Esophagus (tissue), 2 donors: ENCODE measurements around the gene LRP6. TPM values are rescaled to one million over a fixed set of nuclear protein-coding genes. Genes with fewer than 3 reads are reported as not detected.

Source experiments
- H3K27ac ChIP-seq, 2 donors: one replicate each; pipeline ENCODE4 v1.5.1; 2013; ENCODE audit warnings: low read depth in 2 of 2, mild to moderate bottlenecking in 2 of 2, inconsistent platforms in 1 of 2, low read length in 1 of 2, moderate library complexity in 1 of 2
- H3K27me3 ChIP-seq, 2 donors: one replicate each; pipeline ENCODE4 v1.6.1; 2013; ENCODE audit warnings: low read length in 2 of 2, control low read depth in 1 of 2, mild to moderate bottlenecking in 1 of 2; ENCODE audit not compliant: insufficient read depth in 2 of 2, control insufficient read depth in 1 of 2
- H3K36me3 ChIP-seq, 2 donors: one replicate each; pipeline ENCODE4 v1.6.1; 2013; ENCODE audit warnings: low read length in 1 of 2; ENCODE audit not compliant: control insufficient read depth in 2 of 2, insufficient read depth in 2 of 2
- H3K4me1 ChIP-seq, 2 donors: one replicate each; pipeline ENCODE4 v1.6.1; 2013; ENCODE audit warnings: low read length in 1 of 2; ENCODE audit not compliant: control insufficient read depth in 2 of 2, insufficient read depth in 2 of 2
- H3K4me3 ChIP-seq, 2 donors: one replicate each; pipeline ENCODE4 v1.5.1; 2013; ENCODE audit warnings: low read length in 2 of 2, mild to moderate bottlenecking in 2 of 2, low read depth in 1 of 2, moderate library complexity in 1 of 2
- H3K9me3 ChIP-seq, 2 donors: one replicate each; pipeline ENCODE4 v1.6.1; 2013; ENCODE audit warnings: mild to moderate bottlenecking in 2 of 2, low read depth in 1 of 2, low read length in 1 of 2, moderate library complexity in 1 of 2; ENCODE audit not compliant: control insufficient read depth in 2 of 2, insufficient read depth in 1 of 2
- WGBS, 2 donors: extraction: QIAGEN DNeasy Blood & Tissue Kit; methylation state at CpG; one replicate each; pipeline ENCODE4 v1.1.7; 2013; 5-methylcytosine and 5-hydroxymethylcytosine counted together
- polyA plus RNA-seq, 2 donors: library from polyadenylated mRNA; stranded (reverse); fragments of 200-250 nt; gene quantifications; one replicate each; pipeline ENCODE4 v1.2.3, GENCODE V29; 2013
- donor health status: healthy with polysubstance abuse.
- donor health status: Bipolar disorder and iron deficiency.

LRP6 gene
- polyA plus RNA-seq, 2 donors = 2.5 TPM

- peaks cover 0 to 3% of the 10 kb centered on the region in 2 donors for H3K4me1 ChIP-seq
- H3K27ac ChIP-seq = no peak overlapping the region
- 89 to 95% methylated on average over 5 of the region's 5 CpGs for WGBS, 2 donors
- peaks cover 0 to 3% of the 10 kb centered on the region in 2 donors for H3K27me3 ChIP-seq
- H3K9me3 ChIP-seq = no peaks in the 10 kb centered on the region
- no peak overlapping the region for H3K4me3 ChIP-seq
- no peaks in the 10 kb centered on the region for H3K36me3 ChIP-seq
Measured at GRCh38 chr12:12286441-12286840, 19.6 kb upstream of the LRP6 start.

GRCh38 chr12:12282761-12283425, 16.0 kb upstream of the LRP6 start:
- WGBS, 2 donors = 29 to 37% methylated on average over 7 of the region's 7 CpGs
- Histone ChIP-seq H3K27me3 (peaks cover 0 to 3% of the 10 kb centered on the region in 2 donors), H3K9me3 (no peaks in the 10 kb centered on the region), H3K27ac (no peak overlapping the region), H3K4me1 (peaks cover 0 to 3% of the 10 kb centered on the region in 2 donors), H3K4me3 (no peak overlapping the region), H3K36me3 (no peaks in the 10 kb centered on the region)

GRCh38 chr12:12282202-12282601, 15.4 kb upstream of the LRP6 start:
- WGBS, 2 donors = 53 to 66% methylated on average over 3 of the region's 3 CpGs
- Histone ChIP-seq H3K27me3 (peaks cover 0 to 3% of the 10 kb centered on the region in 2 donors), H3K4me1 (peaks cover 0 to 3% of the 10 kb centered on the region in 2 donors), H3K36me3 (no peaks in the 10 kb centered on the region), H3K9me3 (no peaks in the 10 kb centered on the region), H3K27ac (no peak overlapping the region), H3K4me3 (no peak overlapping the region)

- WGBS, 2 donors = 88 to 92% methylated on average over 1 of the region's 1 CpG
- H3K27me3 ChIP-seq = no peaks in the 10 kb centered on the region
- no peaks in the 10 kb centered on the region for H3K9me3 ChIP-seq
- no peaks in the 10 kb centered on the region for H3K36me3 ChIP-seq
- H3K27ac ChIP-seq = no peak overlapping the region
- H3K4me3 ChIP-seq = no peak overlapping the region
- H3K4me1 ChIP-seq = peaks cover 0 to 3% of the 10 kb centered on the region in 2 donors
Measured at GRCh38 chr12:12281134-12281533, 14.3 kb upstream of the LRP6 start.

GRCh38 chr12:12278899-12279298, 12.1 kb upstream of the LRP6 start:
- no peaks in the 10 kb centered on the region for H3K27me3 ChIP-seq
- H3K27ac ChIP-seq = no peak overlapping the region
- H3K36me3 ChIP-seq = no peaks in the 10 kb centered on the region
- H3K4me3 ChIP-seq = no peak overlapping the region
- 59 to 72% methylated on average over 4 of the region's 4 CpGs for WGBS, 2 donors
- H3K9me3 ChIP-seq = no peaks in the 10 kb centered on the region
- H3K4me1 ChIP-seq = peaks cover 0 to 3% of the 10 kb centered on the region in 2 donors

GRCh38 chr12:12275874-12276273, 9.0 kb upstream of the LRP6 start:
- Histone ChIP-seq H3K27me3 (no peaks in the 10 kb centered on the region), H3K9me3 (no peaks in the 10 kb centered on the region), H3K4me3 (no peak overlapping the region), H3K4me1 (no peaks in the 10 kb centered on the region), H3K27ac (no peak overlapping the region), H3K36me3 (no peaks in the 10 kb centered on the region)
- WGBS, 2 donors = 86 to 88% methylated on average over 6 of the region's 6 CpGs

GRCh38 chr12:12273291-12273957, 6.6 kb upstream of the LRP6 start:
- Histone ChIP-seq H3K4me1 (no peaks in the 10 kb centered on the region), H3K27ac (no peak overlapping the region), H3K36me3 (no peaks in the 10 kb centered on the region), H3K4me3 (no peak overlapping the region), H3K9me3 (no peaks in the 10 kb centered on the region), H3K27me3 (no peaks in the 10 kb centered on the region)
- 84 to 86% methylated on average over 4 of the region's 4 CpGs for WGBS, 2 donors

- H3K36me3 ChIP-seq = no peaks in the 10 kb centered on the region
- no peak overlapping the region for H3K27ac ChIP-seq
- H3K4me3 ChIP-seq = no peak overlapping the region
- H3K9me3 ChIP-seq = no peaks in the 10 kb centered on the region
- peaks cover 0 to under 1% of the 10 kb centered on the region in 2 donors for H3K4me1 ChIP-seq
- no peaks in the 10 kb centered on the region for H3K27me3 ChIP-seq
Measured at GRCh38 chr12:12272869-12273268, 6.0 kb upstream of the LRP6 start.

GRCh38 chr12:12270226-12270625, 3.4 kb upstream of the LRP6 start:
- Histone ChIP-seq H3K4me1 (peaks cover 0 to 2% of the 10 kb centered on the region in 2 donors), H3K9me3 (peaks cover 0 to 3% of the 10 kb centered on the region in 2 donors), H3K36me3 (no peaks in the 10 kb centered on the region), H3K27me3 (no peaks in the 10 kb centered on the region), H3K4me3 (no peak overlapping the region), H3K27ac (no peak overlapping the region)
- 96 to 97% methylated on average over 6 of the region's 6 CpGs for WGBS, 2 donors

GRCh38 chr12:12267742-12268200, 927 bp upstream of the LRP6 start:
- H3K4me3 ChIP-seq = peak overlapping the region in 1 of 2 donors; percentile 80

More at GRCh38 chr12:12267742-12268200, 927 bp upstream of the LRP6 start:
- Histone ChIP-seq H3K27ac (no peak overlapping the region), H3K27me3 (no peaks in the 10 kb centered on the region), H3K9me3 (peaks cover 0 to 3% of the 10 kb centered on the region in 2 donors), H3K4me1 (peaks cover 0 to 2% of the 10 kb centered on the region in 2 donors), H3K36me3 (no peaks in the 10 kb centered on the region)
- WGBS, 2 donors = 28 to 32% methylated on average over 6 of the region's 6 CpGs
